Measurements from ENCODE around the gene CFAP70. TPM values are rescaled to one million over a fixed set of nuclear protein-coding genes. Genes with fewer than 3 reads are reported as not detected.
A peak's percentile ranks its signal among the peaks of the same experiment; 100 is the strongest.
"Not testable (repeated sequence)": the region's sequence is repeated elsewhere in the genome, so short reads cannot be mapped to it uniquely, and the experiment has no call there.

The CFAP70 gene
- polyA plus RNA-seq, 4 donors: 0.45 to 6.7 (median 0.45) TPM; not detected in 1

DNA sequence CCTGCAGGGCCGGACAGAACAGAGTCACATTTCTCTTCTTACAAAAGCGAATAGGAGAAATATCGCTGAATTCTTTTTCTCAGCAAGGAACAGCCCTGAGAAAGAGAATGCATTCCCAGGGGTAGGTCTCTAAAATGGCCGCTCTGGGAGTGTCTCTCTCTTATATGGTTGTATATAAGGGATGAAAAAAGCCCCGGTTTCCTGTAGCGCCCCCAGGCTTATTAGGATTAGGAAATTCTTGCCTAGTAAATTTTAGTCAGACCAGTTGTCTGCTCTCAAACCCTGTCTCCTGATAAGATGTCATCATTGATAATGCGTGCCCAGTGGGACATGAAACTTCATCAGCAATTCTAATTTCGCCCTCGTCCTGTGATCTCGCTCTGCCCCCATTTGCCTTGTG, 100.1 kb downstream of the CFAP70 start:
- peaks cover 0 to 13% of the 10 kb centered on the region in 2 donors for H3K9me3 ChIP-seq (ENCODE audit: control insufficient read depth in 2 of 2, insufficient read depth in 1 of 2, low read depth in 1 of 2, low read length in 1 of 2)
- FAIRE-seq; H3K27me3 ChIP-seq (ENCODE audit: control insufficient read depth in 3 of 3, insufficient read depth in 3 of 3, low read length in 3 of 3); H3K27ac ChIP-seq (ENCODE audit: low read depth in 1 of 3, low read length in 2 of 3); H3K4me1 ChIP-seq (ENCODE audit: control insufficient read depth in 3 of 3, insufficient read depth in 2 of 3, low read depth in 1 of 3, low read length in 2 of 3); H3K4me3 ChIP-seq (ENCODE audit: low read depth in 1 of 3, low read length in 3 of 3); H3K36me3 ChIP-seq (ENCODE audit: control insufficient read depth in 3 of 3, insufficient read depth in 2 of 3, low read depth in 1 of 3, low read length in 3 of 3); DNase-seq: not testable (repeated sequence)
- WGBS, 3 donors: 95 to 97% (median 96%) methylated on average over 10 of the region's 10 CpGs

DNA sequence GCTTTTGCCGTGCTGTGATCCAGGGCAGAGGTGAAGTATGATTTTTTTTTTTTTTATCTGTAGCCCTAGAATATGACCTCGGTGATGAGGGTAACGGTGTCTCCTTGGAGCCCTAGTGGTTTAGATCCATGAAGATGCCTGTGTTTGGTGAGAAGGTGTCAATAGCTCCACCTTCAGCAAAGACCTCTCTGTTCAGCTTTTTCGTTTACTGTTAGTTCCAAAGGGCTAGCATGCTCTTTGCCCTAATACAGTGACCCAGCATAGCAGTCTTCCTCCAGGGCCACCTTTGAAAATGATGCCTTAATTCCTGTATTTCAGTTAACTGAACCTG, 105.5 kb downstream of the CFAP70 start:
- no peak for FAIRE-seq

GRCh38 chr10:73252445-73253224, 106.0 kb downstream of the CFAP70 start, which contains the start of gene MRPS16:
Gene MRPS16, minus strand, starts transcription at chr10:73252644. Its CDS starts 162 bp downstream, at chr10:73252482.
- Histone ChIP-seq H3K27ac (ENCODE audit: low read depth in 1 of 3, low read length in 2 of 3) (peak within 1 kb of the TSS; percentile 75 to 95 (median 84)), H3K4me1 (ENCODE audit: control insufficient read depth in 3 of 3, insufficient read depth in 2 of 3, low read depth in 1 of 3, low read length in 2 of 3) (peaks cover 2 to 16% (median 4%) of the 10 kb centered on the region in 3 donors), H3K36me3 (ENCODE audit: control insufficient read depth in 3 of 3, insufficient read depth in 2 of 3, low read depth in 1 of 3, low read length in 3 of 3) (peaks cover 2 to 18% (median 2%) of the 10 kb centered on the region in 3 donors), H3K4me3 (ENCODE audit: low read depth in 1 of 3, low read length in 3 of 3) (peak within 1 kb of the TSS; percentile 67 to 80 (median 69)), H3K9me3 (ENCODE audit: control insufficient read depth in 2 of 2, insufficient read depth in 1 of 2, low read depth in 1 of 2, low read length in 1 of 2) (no peaks in the 10 kb centered on the region), H3K27me3 (ENCODE audit: control insufficient read depth in 3 of 3, insufficient read depth in 3 of 3, low read length in 3 of 3) (no peaks in the 10 kb centered on the region)
- FAIRE-seq (no peak), DNase-seq (peak; percentile 98)
- WGBS, 3 donors: 0% methylated on average over 48 to 51 of the region's 51 CpGs

More for the DNA sequence above, 105.5 kb downstream of the CFAP70 start:
- WGBS, 3 donors: 0% methylated on average over 4 of the region's 4 CpGs
- Histone ChIP-seq H3K4me1 (ENCODE audit: control insufficient read depth in 3 of 3, insufficient read depth in 2 of 3, low read depth in 1 of 3, low read length in 2 of 3) (peaks cover 2 to 14% (median 2%) of the 10 kb centered on the region in 3 donors), H3K4me3 (ENCODE audit: low read depth in 1 of 3, low read length in 3 of 3) (peak overlapping the region; percentile 67 to 80 (median 69)), H3K27me3 (ENCODE audit: control insufficient read depth in 3 of 3, insufficient read depth in 3 of 3, low read length in 3 of 3) (no peaks in the 10 kb centered on the region), H3K36me3 (ENCODE audit: control insufficient read depth in 3 of 3, insufficient read depth in 2 of 3, low read depth in 1 of 3, low read length in 3 of 3) (peaks cover 2 to 18% (median 2%) of the 10 kb centered on the region in 3 donors), H3K9me3 (ENCODE audit: control insufficient read depth in 2 of 2, insufficient read depth in 1 of 2, low read depth in 1 of 2, low read length in 1 of 2) (no peaks in the 10 kb centered on the region), H3K27ac (ENCODE audit: low read depth in 1 of 3, low read length in 2 of 3) (peak overlapping the region; percentile 75 to 95 (median 84))
- DNase-seq: no peak

GRCh38 chr10:73251683-73252444, 106.8 kb downstream of the CFAP70 start:
- Histone ChIP-seq H3K27me3 (ENCODE audit: control insufficient read depth in 3 of 3, insufficient read depth in 3 of 3, low read length in 3 of 3) (no peaks in the 10 kb centered on the region), H3K9me3 (ENCODE audit: control insufficient read depth in 2 of 2, insufficient read depth in 1 of 2, low read depth in 1 of 2, low read length in 1 of 2) (no peaks in the 10 kb centered on the region), H3K36me3 (ENCODE audit: control insufficient read depth in 3 of 3, insufficient read depth in 2 of 3, low read depth in 1 of 3, low read length in 3 of 3) (peaks cover 2 to 18% (median 2%) of the 10 kb centered on the region in 3 donors), H3K4me3 (ENCODE audit: low read depth in 1 of 3, low read length in 3 of 3) (peak overlapping the region; percentile 67 to 80 (median 69)), H3K4me1 (ENCODE audit: control insufficient read depth in 3 of 3, insufficient read depth in 2 of 3, low read depth in 1 of 3, low read length in 2 of 3) (peaks cover 2 to 17% (median 4%) of the 10 kb centered on the region in 3 donors), H3K27ac (ENCODE audit: low read depth in 1 of 3, low read length in 2 of 3) (peak overlapping the region; percentile 66 to 95 (median 84))
- FAIRE-seq: no peak
- WGBS, 3 donors: 7 to 13% (median 8%) methylated on average over 22 to 23 of the region's 23 CpGs
- peak; percentile 15 to 40 for DNase-seq

DNA sequence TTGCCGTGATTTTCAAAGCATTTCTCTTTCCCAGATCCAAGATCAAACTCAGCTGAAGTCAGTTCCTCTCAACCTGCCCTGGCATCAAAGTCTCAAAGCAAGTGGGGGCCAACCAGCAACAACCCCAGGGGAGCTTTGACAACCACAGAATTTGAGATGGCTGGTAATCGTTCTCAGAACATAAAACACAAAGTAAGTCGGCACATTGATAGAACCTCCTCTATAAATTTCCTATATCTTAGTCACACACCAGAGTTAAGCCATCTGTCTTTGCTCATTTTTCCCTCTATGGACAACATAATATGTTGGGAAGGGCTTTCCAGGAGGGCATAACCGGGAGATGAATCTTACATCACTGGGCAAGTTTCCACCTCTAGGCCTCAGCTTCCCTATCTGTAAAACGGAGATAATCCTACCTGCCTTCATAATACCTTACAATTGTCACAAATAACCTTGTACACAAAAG, 110.4 kb downstream of the CFAP70 start:
- DNase-seq (no peak), FAIRE-seq (no peak)
- Histone ChIP-seq H3K36me3 (ENCODE audit: control insufficient read depth in 3 of 3, insufficient read depth in 2 of 3, low read depth in 1 of 3, low read length in 3 of 3) (peaks cover 2 to 27% (median 2%) of the 10 kb centered on the region in 3 donors), H3K4me3 (ENCODE audit: low read depth in 1 of 3, low read length in 3 of 3) (no peak overlapping the region), H3K4me1 (ENCODE audit: control insufficient read depth in 3 of 3, insufficient read depth in 2 of 3, low read depth in 1 of 3, low read length in 2 of 3) (peaks cover 0 to 17% (median 12%) of the 10 kb centered on the region in 3 donors), H3K9me3 (ENCODE audit: control insufficient read depth in 2 of 2, insufficient read depth in 1 of 2, low read depth in 1 of 2, low read length in 1 of 2) (no peaks in the 10 kb centered on the region), H3K27me3 (ENCODE audit: control insufficient read depth in 3 of 3, insufficient read depth in 3 of 3, low read length in 3 of 3) (no peaks in the 10 kb centered on the region), H3K27ac (ENCODE audit: low read depth in 1 of 3, low read length in 2 of 3) (peak overlapping the region in 2 of 3 donors; percentile 27 to 96)
- 70 to 74% (median 72%) methylated on average over 5 of the region's 5 CpGs for WGBS, 3 donors

GRCh38 chr10:73247509-73248258, 111.0 kb downstream of the CFAP70 start:
- Histone ChIP-seq H3K4me1 (ENCODE audit: control insufficient read depth in 3 of 3, insufficient read depth in 2 of 3, low read depth in 1 of 3, low read length in 2 of 3) (peaks cover 0 to 17% (median 12%) of the 10 kb centered on the region in 3 donors), H3K36me3 (ENCODE audit: control insufficient read depth in 3 of 3, insufficient read depth in 2 of 3, low read depth in 1 of 3, low read length in 3 of 3) (peaks cover 2 to 27% (median 2%) of the 10 kb centered on the region in 3 donors), H3K27me3 (ENCODE audit: control insufficient read depth in 3 of 3, insufficient read depth in 3 of 3, low read length in 3 of 3) (no peaks in the 10 kb centered on the region), H3K4me3 (ENCODE audit: low read depth in 1 of 3, low read length in 3 of 3) (peak overlapping the region in 2 of 3 donors; percentile 84 to 87), H3K9me3 (ENCODE audit: control insufficient read depth in 2 of 2, insufficient read depth in 1 of 2, low read depth in 1 of 2, low read length in 1 of 2) (no peaks in the 10 kb centered on the region), H3K27ac (ENCODE audit: low read depth in 1 of 3, low read length in 2 of 3) (peak overlapping the region; percentile 85 to 96 (median 96))
- 13 to 20% (median 19%) methylated on average over 4 of the region's 4 CpGs for WGBS, 3 donors
- DNase-seq (peak in 1 of 2 donors; percentile 18), FAIRE-seq (no peak)

DNA sequence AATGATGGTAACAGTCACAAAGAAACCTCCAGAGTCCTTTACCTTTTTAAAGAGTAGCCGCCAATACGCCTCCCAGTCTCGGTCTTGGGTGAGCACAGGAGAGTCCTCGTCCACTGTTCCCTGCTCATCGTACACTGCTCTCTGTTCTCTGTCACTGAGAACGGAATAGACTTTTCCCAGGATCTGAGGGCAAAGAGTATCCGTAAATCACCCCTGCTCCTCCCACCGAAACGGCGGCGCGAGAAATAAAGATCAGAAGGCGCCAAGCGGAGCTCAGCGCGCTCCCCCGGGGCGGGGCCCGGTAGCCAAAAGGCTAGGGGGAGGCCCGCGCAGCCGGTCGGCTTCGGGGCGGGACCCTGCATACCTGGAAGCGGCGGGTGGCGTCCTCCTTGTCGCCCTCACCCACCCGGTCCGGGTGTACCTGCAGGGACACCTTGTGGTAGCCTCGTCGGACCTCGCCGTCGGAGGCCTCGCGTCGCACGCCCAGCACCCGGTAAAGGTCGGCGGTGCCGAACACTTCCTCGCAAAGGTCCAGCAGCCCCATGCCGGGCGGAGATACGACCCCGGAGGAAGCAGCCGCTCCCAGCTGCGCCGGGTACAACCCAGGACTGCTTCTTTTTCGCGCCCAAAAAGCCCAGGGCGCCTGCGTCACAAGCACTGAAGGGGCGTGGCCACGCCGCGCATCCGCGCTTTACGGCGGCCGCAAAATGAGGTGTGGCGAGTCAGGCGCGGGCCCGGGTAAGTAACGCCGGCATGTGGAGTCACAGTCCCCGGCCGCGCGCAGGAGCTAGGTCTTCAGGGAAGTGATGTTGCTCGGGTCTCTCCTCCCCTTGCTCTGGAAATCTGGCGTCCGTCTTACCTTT, 111.8 kb downstream of the CFAP70 start, which contains the start of gene DNAJC9:
Gene DNAJC9, minus strand, starts transcription at position 610 of the 863 bp plus-strand sequence. Its CDS starts 66 bp downstream, at position 544.
- DNase-seq (peak; percentile 94 to 98), FAIRE-seq (no peak)
- WGBS, 3 donors: 0% methylated on average over 66 to 78 of the region's 78 CpGs
- Histone ChIP-seq H3K27ac (ENCODE audit: low read depth in 1 of 3, low read length in 2 of 3) (peak within 1 kb of the TSS; percentile 85 to 96 (median 96)), H3K36me3 (ENCODE audit: control insufficient read depth in 3 of 3, insufficient read depth in 2 of 3, low read depth in 1 of 3, low read length in 3 of 3) (peaks cover 2 to 27% (median 5%) of the 10 kb centered on the region in 3 donors), H3K27me3 (ENCODE audit: control insufficient read depth in 3 of 3, insufficient read depth in 3 of 3, low read length in 3 of 3) (no peaks in the 10 kb centered on the region), H3K4me3 (ENCODE audit: low read depth in 1 of 3, low read length in 3 of 3) (peak within 1 kb of the TSS; percentile 68 to 87 (median 84)), H3K9me3 (ENCODE audit: control insufficient read depth in 2 of 2, insufficient read depth in 1 of 2, low read depth in 1 of 2, low read length in 1 of 2) (no peaks in the 10 kb centered on the region), H3K4me1 (ENCODE audit: control insufficient read depth in 3 of 3, insufficient read depth in 2 of 3, low read depth in 1 of 3, low read length in 2 of 3) (peaks cover 0 to 17% (median 12%) of the 10 kb centered on the region in 3 donors)

All from small intestine (tissue), 7 donors.